Measurements from ENCODE around the gene ZNF398.
A peak's percentile ranks its signal among the peaks of the same experiment; 100 is the strongest.

Gene ZNF398
- long read RNA-seq, partial matches to known transcripts, result 12 of 15 reads
- long read RNA-seq, other reads (novel, unspliced or antisense), result 2 of 15 reads

- Histone ChIP-seq H3K27me3 (ENCODE audit: insufficient read depth, poor library complexity, severe bottlenecking) (no peaks in the 10 kb centered on the region), H3K4me3 (replicated peaks; ENCODE audit: insufficient read depth, low read length) (peak within 1 kb of the TSS; percentile 89), H3K27ac (replicated peaks) (peak within 1 kb of the TSS; percentile 95)
- peak; percentile 87 to 88 for DNase-seq (ENCODE audit: low read depth in 1 of 2, low spot score in 1 of 2)
- TF ChIP-seq GABPA (IDR thresholded peaks at IDR 0.05; ENCODE audit: low read depth) (no peak; the same call in 1 of the 2 replicates), CTCF (IDR thresholded peaks at IDR 0.05; ENCODE audit: insufficient read depth, low read length) (peak; percentile 14), SPI1 (IDR thresholded peaks at IDR 0.05; ENCODE audit: borderline replicate concordance, low read depth) (peak; percentile 64; the same call in 1 of the 2 replicates), POLR2AphosphoS5 (IDR thresholded peaks at IDR 0.05; ENCODE audit: low read depth) (peak; percentile 89), REST (IDR thresholded peaks at IDR 0.05; ENCODE audit: insufficient replicate concordance, low read depth) (peak; percentile 5)
Observed at GRCh38 chr7:149147072-149147751, at the start of gene ZNF398. TSS of gene ZNF398 (plus strand) at chr7:149147453. CDS start at chr7:149147743, 290 bp downstream.

- no peaks in the 10 kb centered on the region for H3K27me3 ChIP-seq (ENCODE audit: insufficient read depth, poor library complexity, severe bottlenecking)
- no peak overlapping the region for H3K4me3 ChIP-seq (replicated peaks; ENCODE audit: insufficient read depth, low read length)
- no peak for DNase-seq (ENCODE audit: low read depth in 1 of 2, low spot score in 1 of 2)
- H3K27ac ChIP-seq (replicated peaks), result no peak overlapping the region
- TF ChIP-seq CTCF (IDR thresholded peaks at IDR 0.05; ENCODE audit: insufficient read depth, low read length) (no peak), POLR2AphosphoS5 (IDR thresholded peaks at IDR 0.05; ENCODE audit: low read depth) (no peak), REST (IDR thresholded peaks at IDR 0.05; ENCODE audit: insufficient replicate concordance, low read depth) (no peak), SPI1 (IDR thresholded peaks at IDR 0.05; ENCODE audit: borderline replicate concordance, low read depth) (no peak), GABPA (IDR thresholded peaks at IDR 0.05; ENCODE audit: low read depth) (no peak)
Observed at GRCh38 chr7:149099058-149099457, 48.2 kb upstream of the ZNF398 start.

- DNase-seq (ENCODE audit: low read depth in 1 of 2, low spot score in 1 of 2), result no peak
- TF ChIP-seq SPI1 (IDR thresholded peaks at IDR 0.05; ENCODE audit: borderline replicate concordance, low read depth), result no peak
- TF ChIP-seq GABPA (IDR thresholded peaks at IDR 0.05; ENCODE audit: low read depth), result no peak
- no peak for TF ChIP-seq REST (IDR thresholded peaks at IDR 0.05; ENCODE audit: insufficient replicate concordance, low read depth)
- no peak for TF ChIP-seq POLR2AphosphoS5 (IDR thresholded peaks at IDR 0.05; ENCODE audit: low read depth)
- TF ChIP-seq CTCF (IDR thresholded peaks at IDR 0.05; ENCODE audit: insufficient read depth, low read length), result no peak
- Histone ChIP-seq H3K27me3 (ENCODE audit: insufficient read depth, poor library complexity, severe bottlenecking) (no peaks in the 10 kb centered on the region), H3K4me3 (replicated peaks; ENCODE audit: insufficient read depth, low read length) (no peak overlapping the region), H3K27ac (replicated peaks) (no peak overlapping the region)
Observed at GRCh38 chr7:149100821-149101220, 46.4 kb upstream of the ZNF398 start.

Data from HL-60 (cell line).